ENCODE results near the gene SIM1.

SIM1 gene

GRCh38 chr6:100465701-100466409 lies 1.1 kb upstream of the SIM1 start:
- Histone ChIP-seq H3K9ac (no peak overlapping the region), H3K27me3 (peaks cover 67 to 93% (median 78%) of the 10 kb centered on the region in 11 experiments)

GRCh38 chr6:100464162-100464851 lies 414 bp downstream of the SIM1 start:
- Histone ChIP-seq H3K27me3 (peaks cover 83 to 100% (median 94%) of the 10 kb centered on the region in 11 experiments), H3K36me3 (no peaks in the 10 kb centered on the region), H3K4me2 (no peak overlapping the region), H3K9ac (no peak overlapping the region), H3K9me3 (replicated peaks in 1 of 11) (peaks cover 43 to 57% (median 52%) of the 10 kb centered on the region in 11 experiments), H3K4me3 (peak overlapping the region in 5 of 10 experiments; percentile 5 to 48 (median 14); a peak in 5 of 20 replicates), H3K27ac (no peak overlapping the region), H3K4me1 (peaks cover 10 to 23% (median 15%) of the 10 kb centered on the region in 10 experiments), H4K20me1 (peaks cover 0 to 15% (median 0%) of the 10 kb centered on the region in 11 experiments; a peak in 7 of 22 replicates)
- TF ChIP-seq Cebpa-rat (IDR thresholded peaks at IDR 0.05): no peak

More at GRCh38 chr6:100465701-100466409, 1.1 kb upstream of the SIM1 start:
- Histone ChIP-seq H3K4me3 (peak overlapping the region in 2 of 10 experiments; percentile 4 to 14; a peak in 2 of 20 replicates), H3K4me1 (peaks cover 10 to 23% (median 15%) of the 10 kb centered on the region in 10 experiments), H3K27ac (no peak overlapping the region), H3K9me3 (replicated peaks in 1 of 11) (peaks cover 43 to 61% (median 54%) of the 10 kb centered on the region in 11 experiments), H3K36me3 (no peaks in the 10 kb centered on the region), H4K20me1 (peaks cover 0 to 15% (median 0%) of the 10 kb centered on the region in 11 experiments; a peak in 7 of 22 replicates), H3K4me2 (no peak overlapping the region)
- TF ChIP-seq Cebpa-rat (IDR thresholded peaks at IDR 0.05): no peak

GRCh38 chr6:100463630-100464161 lies 1.0 kb downstream of the SIM1 start:
- H3K9ac ChIP-seq: no peak overlapping the region

DNA sequence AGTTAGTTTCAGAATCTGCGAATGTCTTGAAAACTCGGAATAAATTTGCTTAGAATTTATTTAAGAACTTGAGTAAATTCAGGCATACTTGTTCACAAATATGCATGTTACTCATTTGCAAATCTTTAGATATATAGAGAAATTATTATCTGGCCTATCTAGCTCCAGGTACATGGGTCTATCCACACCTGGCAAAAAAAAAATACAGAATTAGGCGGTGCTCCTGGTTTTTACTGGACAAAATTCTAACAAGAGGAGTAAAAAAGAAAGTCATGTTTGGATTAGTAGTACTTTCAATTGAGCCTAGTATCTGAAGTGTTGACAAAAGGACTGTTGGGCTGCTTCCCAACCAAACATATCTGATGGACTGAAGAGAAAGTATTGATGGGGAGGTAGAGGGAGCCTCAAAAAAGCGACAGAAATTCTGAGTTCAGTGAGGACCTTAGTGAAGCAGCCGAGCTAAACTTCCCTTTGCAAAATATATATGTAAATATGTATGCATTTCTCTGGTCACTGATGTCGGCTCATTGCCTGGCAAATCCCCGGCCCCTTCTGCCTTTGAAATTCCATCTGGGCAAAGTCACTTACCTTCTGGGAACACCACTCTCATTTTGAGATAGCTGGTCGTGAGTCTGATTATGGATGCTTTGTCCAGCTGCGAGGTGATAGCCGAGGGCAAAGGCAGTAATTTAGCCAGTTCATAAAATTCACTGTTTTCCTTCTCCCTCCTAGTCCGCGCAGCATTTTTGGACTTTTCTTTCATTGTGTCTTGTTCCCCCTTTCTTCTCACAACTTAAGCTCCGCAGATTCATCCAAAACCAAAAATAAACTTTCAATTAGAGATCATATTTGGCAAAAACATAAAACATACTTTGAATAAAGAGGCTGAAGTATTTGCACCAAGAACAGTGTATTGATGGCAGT lies 1.8 kb downstream of the SIM1 start:
- no peak overlapping the region for H3K27ac ChIP-seq
- peak overlapping the region in 3 of 11 experiments; percentile 57 to 83 (median 71); a peak in 3 of 22 replicates for H3K4me2 ChIP-seq
- no peak for TF ChIP-seq Cebpa-rat (IDR thresholded peaks at IDR 0.05)
- H3K4me1 ChIP-seq: peaks cover 10 to 23% (median 15%) of the 10 kb centered on the region in 10 experiments
- H4K20me1 ChIP-seq: peaks cover 0 to 15% (median 0%) of the 10 kb centered on the region in 11 experiments; a peak in 7 of 22 replicates
- H3K9me3 ChIP-seq (replicated peaks in 1 of 11): peaks cover 55 to 62% (median 60%) of the 10 kb centered on the region in 11 experiments
- no peak overlapping the region for H3K9ac ChIP-seq
- H3K36me3 ChIP-seq: no peaks in the 10 kb centered on the region
- peaks cover 96 to 100% (median 100%) of the 10 kb centered on the region in 11 experiments for H3K27me3 ChIP-seq
- H3K4me3 ChIP-seq: no peak overlapping the region

More at GRCh38 chr6:100463630-100464161, 1.0 kb downstream of the SIM1 start:
- no peak overlapping the region for H3K4me2 ChIP-seq
- peaks cover 48 to 56% (median 54%) of the 10 kb centered on the region in 11 experiments for H3K9me3 ChIP-seq (replicated peaks in 1 of 11)
- no peak for TF ChIP-seq Cebpa-rat (IDR thresholded peaks at IDR 0.05)
- H3K27me3 ChIP-seq: peaks cover 89 to 100% (median 99%) of the 10 kb centered on the region in 11 experiments
- H4K20me1 ChIP-seq: peaks cover 0 to 15% (median 0%) of the 10 kb centered on the region in 11 experiments; a peak in 7 of 22 replicates
- H3K27ac ChIP-seq: no peak overlapping the region
- H3K4me3 ChIP-seq: peak overlapping the region in 6 of 10 experiments; percentile 5 to 48 (median 12); a peak in 3 of 20 replicates
- H3K4me1 ChIP-seq: peaks cover 10 to 23% (median 15%) of the 10 kb centered on the region in 10 experiments
- H3K36me3 ChIP-seq: no peaks in the 10 kb centered on the region

DNA sequence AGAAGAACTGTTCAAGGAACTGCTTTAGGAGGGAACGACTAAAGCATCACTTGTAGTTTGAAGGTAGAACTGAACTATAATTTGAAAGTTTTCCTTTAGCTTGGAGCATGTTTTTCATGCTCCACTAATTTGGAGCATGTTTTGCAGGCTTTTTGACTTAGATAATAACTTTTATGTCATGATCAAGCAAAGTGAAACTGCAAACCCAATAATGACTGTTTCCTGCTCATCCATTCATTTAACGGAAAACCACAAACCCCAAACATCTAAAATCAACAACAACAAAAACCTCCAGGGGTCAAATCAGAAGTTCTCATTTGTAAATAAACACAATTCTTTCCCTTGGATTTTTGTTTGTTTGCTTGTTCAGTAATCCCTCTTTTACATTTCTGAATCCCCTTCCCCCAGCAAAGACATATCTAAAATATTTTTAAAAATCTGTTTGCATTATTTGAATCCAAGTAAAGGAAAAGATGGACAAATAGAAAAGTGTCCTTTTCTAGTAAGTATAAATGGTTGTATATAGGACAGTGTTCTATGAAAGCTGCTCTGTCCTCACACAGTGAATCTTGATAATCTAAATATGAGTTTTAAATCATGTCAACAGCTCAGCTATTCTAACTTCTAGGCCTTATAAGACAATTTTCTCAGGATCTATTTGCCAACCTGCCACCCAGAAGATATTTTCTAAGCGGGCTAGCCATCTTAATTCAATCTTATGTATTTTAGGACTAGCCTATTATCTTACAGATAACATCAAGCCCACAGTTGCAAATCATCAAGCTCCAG lies 2.6 kb downstream of the SIM1 start:
- Histone ChIP-seq H3K36me3 (0 out of 22 replicates have a peak, but pooled peaks cover 0 to 2% (median 0%) of the 10 kb centered on the region in 11 experiments), H4K20me1 (peaks cover 0 to 15% (median 0%) of the 10 kb centered on the region in 11 experiments; a peak in 7 of 22 replicates), H3K4me3 (peak overlapping the region in 1 of 10 experiments; percentile 11; a peak in 3 of 20 replicates), H3K4me1 (peaks cover 10 to 23% (median 15%) of the 10 kb centered on the region in 10 experiments), H3K9ac (no peak overlapping the region), H3K27ac (no peak overlapping the region), H3K4me2 (peak overlapping the region; percentile 35 to 83 (median 70); a peak in 21 of 22 replicates), H3K9me3 (replicated peaks in 1 of 11) (peaks cover 57 to 63% (median 61%) of the 10 kb centered on the region in 11 experiments), H3K27me3 (peaks cover 98 to 100% (median 100%) of the 10 kb centered on the region in 11 experiments)
- no peak for TF ChIP-seq Cebpa-rat (IDR thresholded peaks at IDR 0.05)

GRCh38 chr6:100461278-100461916 lies 3.3 kb downstream of the SIM1 start:
- H4K20me1 ChIP-seq: peaks cover 0 to 15% (median 0%) of the 10 kb centered on the region in 11 experiments; a peak in 7 of 22 replicates
- H3K4me3 ChIP-seq: no peak overlapping the region; a peak in 4 of 20 replicates
- H3K27ac ChIP-seq: no peak overlapping the region
- 0 out of 22 replicates have a peak, but pooled peaks cover 0 to 2% (median 0%) of the 10 kb centered on the region in 11 experiments for H3K36me3 ChIP-seq
- H3K4me1 ChIP-seq: peaks cover 10 to 23% (median 15%) of the 10 kb centered on the region in 10 experiments
- H3K27me3 ChIP-seq: peaks cover 99 to 100% (median 100%) of the 10 kb centered on the region in 11 experiments
- no peak overlapping the region for H3K9ac ChIP-seq
- TF ChIP-seq Cebpa-rat (IDR thresholded peaks at IDR 0.05): no peak
- peaks cover 57 to 63% (median 61%) of the 10 kb centered on the region in 11 experiments for H3K9me3 ChIP-seq (replicated peaks in 1 of 11)
- H3K4me2 ChIP-seq: peak overlapping the region; percentile 35 to 83 (median 70)

Measured in BLaER1 treated with 17β-estradiol and CSF1 and Interleukin-3, amounts not matched to agents 10 nM and 100 nM (cell line).